ENCODE data around the gene FYN. TPM values are rescaled to one million over a fixed set of nuclear protein-coding genes. Genes with fewer than 3 reads are reported as not detected.

FYN gene
- total and polyA plus RNA-seq, 2 of the 8 experiments (the other 6 are each of a cell fraction or from before 2014, with no cell fraction given), result 46.8 to 97.2 TPM

DNA sequence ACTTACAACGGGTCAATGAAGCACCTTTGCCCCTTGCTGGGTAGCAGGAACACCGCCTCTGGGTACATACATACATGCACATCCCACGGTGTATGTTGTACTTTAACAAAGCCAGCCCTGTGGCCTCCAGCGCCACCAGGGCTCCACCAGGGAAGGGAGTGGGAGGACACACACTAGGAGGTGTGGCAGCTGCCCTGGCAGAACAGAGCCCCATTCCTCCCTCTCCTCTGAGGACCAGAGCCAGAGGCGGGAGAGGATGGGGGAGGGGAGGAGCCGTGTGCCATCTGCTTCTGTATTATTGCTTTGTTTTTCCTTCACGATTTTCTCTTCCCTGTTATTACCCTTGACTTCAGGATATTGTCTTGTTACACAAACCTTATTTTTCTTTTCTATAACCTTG lies 161.8 kb downstream of the FYN start:
- FAIRE-seq, result no peak
- peaks cover 0 to 3% (median 3%) of the 10 kb centered on the region in 4 experiments; a peak in 3 of 8 replicates for H3K36me3 ChIP-seq (ENCODE audit: control insufficient read depth in 2 of 4, insufficient read depth in 4 of 4, low read length in 3 of 4)
- H2AK5ac ChIP-seq (ENCODE audit: low read depth, low read length), result 0 out of 2 replicates have a peak overlapping the region, but pooled peaks have one; percentile 61
- peak overlapping the region; percentile 55; the same call in 1 of the 2 replicates for H2BK5ac ChIP-seq (ENCODE audit: low read depth, low read length)
- no peak overlapping the region for H2AFZ ChIP-seq (ENCODE audit: low read length)
- H2BK20ac ChIP-seq (ENCODE audit: low read length), result no peak overlapping the region
- H3K56ac ChIP-seq (replicated peaks; ENCODE audit: insufficient read length, low read depth, low read length), result no peak overlapping the region
- H2BK120ac ChIP-seq (replicated peaks; ENCODE audit: low read depth, low read length), result no peak overlapping the region
- no peak overlapping the region for H2BK15ac ChIP-seq (ENCODE audit: low read length)
- no peak for DNase-seq (ENCODE audit: low read depth in 1 of 2, low spot score in 2 of 2)
- no peak overlapping the region for H4K91ac ChIP-seq (replicated peaks; ENCODE audit: insufficient read length, low read length)
- ChIA-PET POLR2A (ENCODE audit: partially characterized antibody) (no interaction called here), CTCF (ENCODE audit: partially characterized antibody) (interaction anchor here (1.2 to 4.6 kb wide), 14 partner anchors 12 to 331 kb away, joined by 3 to 102 read pairs (median 8); no protein-coding TSS in a partner anchor)
- no peaks in the 10 kb centered on the region for H3K9me3 ChIP-seq (ENCODE audit: insufficient read depth in 2 of 2, low read depth in 1 of 2, low read length in 1 of 2)
- no peak for TF ChIP-seq TCF12 (IDR thresholded peaks at IDR 0.05; ENCODE audit: low read depth, low read length)
- no peak for TF ChIP-seq CBX5 (IDR thresholded peaks at IDR 0.05; ENCODE audit: low read depth, low read length)
- peaks cover 0 to 6% (median 3%) of the 10 kb centered on the region in 4 experiments; a peak in 5 of 7 replicates for H3K4me1 ChIP-seq (replicated peaks in 1 of 4; ENCODE audit: control insufficient read depth in 3 of 4, insufficient read depth in 4 of 4, low read length in 3 of 4)
- WGBS, 2 experiments (ENCODE audit: extremely low coverage in 1 of 2, insufficient coverage in 1 of 2, insufficient read length in 1 of 2, insufficient replicate concordance in 2 of 2, low coverage in 1 of 2, low lambda C conversion rate in 2 of 2, missing lambda C conversion rate in 1 of 2), result 83% methylated on average over 7 of the region's 7 CpGs; no CpG with 5 or more reads in 1 of the 2 experiments
- peak overlapping the region; percentile 44; the same call in 1 of the 2 replicates for H2BK12ac ChIP-seq (ENCODE audit: low read depth, low read length)
- no peaks in the 10 kb centered on the region for H3K79me2 ChIP-seq (ENCODE audit: control insufficient read depth in 1 of 2, insufficient read depth in 2 of 2, low read length in 2 of 2)
- H3K14ac ChIP-seq (ENCODE audit: insufficient read length), result no peak overlapping the region
- no peaks in the 10 kb centered on the region for H3K23me2 ChIP-seq (ENCODE audit: low read depth, low read length)
- H3K23ac ChIP-seq (ENCODE audit: insufficient read length), result no peak overlapping the region
- H3K79me1 ChIP-seq (ENCODE audit: low read depth, low read length), result no peaks in the 10 kb centered on the region
- no peak overlapping the region for H3K4me3 ChIP-seq (ENCODE audit: extremely low read depth in 1 of 4, insufficient read depth in 2 of 4, low read depth in 3 of 4, low read length in 4 of 4)
- H3K4ac ChIP-seq (replicated peaks; ENCODE audit: insufficient read length, low read depth, low read length), result no peak overlapping the region
- H3K18ac ChIP-seq (ENCODE audit: extremely low read depth, low read length), result no peak overlapping the region
- no peak overlapping the region for H4K8ac ChIP-seq (ENCODE audit: extremely low read depth, insufficient read depth, low read length)
- H4K5ac ChIP-seq (ENCODE audit: insufficient read length, low read depth, low read length), result no peak overlapping the region
- no peaks in the 10 kb centered on the region for H4K20me1 ChIP-seq (replicated peaks in 1 of 2; ENCODE audit: control insufficient read depth in 1 of 2, insufficient read depth in 2 of 2, low read length in 2 of 2)
- no peak overlapping the region for H3K9ac ChIP-seq (replicated peaks in 1 of 4; ENCODE audit: extremely low read depth in 1 of 4, low read depth in 3 of 4, low read length in 3 of 4)
- H3K4me2 ChIP-seq (ENCODE audit: insufficient read depth in 1 of 2, low read depth in 2 of 2, low read length in 2 of 2), result no peak overlapping the region
- no peak overlapping the region for H3K27ac ChIP-seq (ENCODE audit: low read depth, low read length)
- peaks cover 0 to 1% (median 0%) of the 10 kb centered on the region in 4 experiments; a peak in 1 of 7 replicates for H3K27me3 ChIP-seq (replicated peaks in 1 of 4; ENCODE audit: control insufficient read depth in 3 of 4, extremely low read depth in 1 of 4, insufficient read depth in 3 of 4, low read length in 3 of 4)
